Smooth muscle cell (in vitro differentiated cells): ENCODE data around the gene ECHDC1. TPM values are rescaled to one million over a fixed set of nuclear protein-coding genes. Genes with fewer than 3 reads are reported as not detected.

Experiments used
- DNase-seq: peaks from one replicate; lab custom pipeline; 2025; ENCODE audit not compliant: unreplicated experiment; lab: John Stamatoyannopoulos, UW
- H2AFZ ChIP-seq: fragments of 200-600 bp; sonication (generic); 2 replicates; pipeline ENCODE4 v1.6.0; 2016; ENCODE audit warnings: antibody characterized with exemption, low read depth, mild to moderate bottlenecking
- H3F3A ChIP-seq: fragments of 200-600 bp; sonication (generic); 2 replicates; pipeline ENCODE4 v1.6.0; 2017; ENCODE audit warnings: antibody characterized with exemption, low read depth
- H3K27ac ChIP-seq: fragments of 200-600 bp; sonication (generic); 2 replicates; pipeline ENCODE4 v1.5.1; 2016; ENCODE audit warnings: low read depth, mild to moderate bottlenecking
- H3K27me3 ChIP-seq: fragments of 200-600 bp; sonication (generic); 2 replicates; pipeline ENCODE4 v1.6.1; 2016; ENCODE audit warnings: low read depth, mild to moderate bottlenecking
- H3K36me3 ChIP-seq: fragments of 200-600 bp; sonication (generic); 2 replicates; pipeline ENCODE4 v1.5.1; 2016; ENCODE audit warnings: low read depth
- H3K4me1 ChIP-seq: fragments of 200-600 bp; sonication (generic); 2 replicates; pipeline ENCODE4 v1.5.1; 2016; ENCODE audit warnings: low read depth
- H3K4me2 ChIP-seq: fragments of 200-600 bp; sonication (generic); 2 replicates; pipeline ENCODE4 v1.6.0; 2016; ENCODE audit warnings: mild to moderate bottlenecking
- H3K4me3 ChIP-seq: fragments of 200-600 bp; sonication (generic); 2 replicates; pipeline ENCODE4 v1.5.1; 2016; ENCODE audit warnings: mild to moderate bottlenecking
- H3K79me2 ChIP-seq: fragments of 200-600 bp; sonication (generic); 2 replicates; pipeline ENCODE4 v1.6.0; 2016; ENCODE audit warnings: low read depth, mild to moderate bottlenecking
- H3K9ac ChIP-seq: fragments of 200-600 bp; sonication (generic); 2 replicates; pipeline ENCODE4 v1.6.0; 2016; ENCODE audit warnings: low read depth
- H3K9me3 ChIP-seq: fragments of 200-600 bp; sonication (generic); replicated peaks from 2 replicates; pipeline ENCODE4 v1.5.1; 2016; ENCODE audit warnings: low read depth
- H4K20me1 ChIP-seq: fragments of 200-600 bp; sonication (generic); 2 replicates; pipeline ENCODE4 v1.6.0; 2016; ENCODE audit warnings: low read depth
- CTCF ChIP-seq: fragments of 200-600 bp; sonication (generic); IDR thresholded peaks from 2 replicates; pipeline ENCODE4 v1.5.1; 2017; ENCODE audit warnings: borderline replicate concordance, mild to moderate bottlenecking, antibody characterized with exemption; ENCODE audit not compliant: insufficient read depth, poor library complexity, severe bottlenecking
- WGBS: methylation state at CpG from one replicate; pipeline ENCODE4 v1.1.7; 2016; ENCODE audit warnings: low lambda C conversion rate; 5-methylcytosine and 5-hydroxymethylcytosine counted together
- polyA plus RNA-seq: library from polyadenylated mRNA; unstranded; fragments of >200 nt; fragmentation: Nextera tagmentation; extraction: Ambion mirVana; gene quantifications from 2 replicates; pipeline ENCODE4 v1.2.1, GENCODE V29; 2016
- total RNA-seq: library from RNA; depleted of rRNA; stranded (reverse); fragments of >200 nt; gene quantifications from 2 replicates; pipeline ENCODE4 v1.2.3, GENCODE V29; 2014

The ECHDC1 gene
- total and polyA plus RNA-seq, 2 experiments from 2014 or later, result 43.0 to 59.3 TPM

GRCh38 chr6:127348028-127348661, 4.7 kb upstream of the ECHDC1 start:
- no peaks in the 10 kb centered on the region for H3K9me3 ChIP-seq
- H2AFZ ChIP-seq, result no peak overlapping the region
- WGBS, result 99% methylated on average over 10 of the region's 10 CpGs
- H3K9ac ChIP-seq, result no peak overlapping the region
- no peak for DNase-seq
- H3K4me2 ChIP-seq, result no peak overlapping the region
- H3K27ac ChIP-seq, result no peak overlapping the region
- H3K4me1 ChIP-seq, result peaks cover 4% of the 10 kb centered on the region
- no peaks in the 10 kb centered on the region for H4K20me1 ChIP-seq
- H3F3A ChIP-seq, result peaks cover 13% of the 10 kb centered on the region
- H3K79me2 ChIP-seq, result peaks cover 15% of the 10 kb centered on the region
- H3K36me3 ChIP-seq, result no peaks in the 10 kb centered on the region
- no peaks in the 10 kb centered on the region for H3K27me3 ChIP-seq
- no peak overlapping the region for H3K4me3 ChIP-seq
- no peak for TF ChIP-seq CTCF

DNA sequence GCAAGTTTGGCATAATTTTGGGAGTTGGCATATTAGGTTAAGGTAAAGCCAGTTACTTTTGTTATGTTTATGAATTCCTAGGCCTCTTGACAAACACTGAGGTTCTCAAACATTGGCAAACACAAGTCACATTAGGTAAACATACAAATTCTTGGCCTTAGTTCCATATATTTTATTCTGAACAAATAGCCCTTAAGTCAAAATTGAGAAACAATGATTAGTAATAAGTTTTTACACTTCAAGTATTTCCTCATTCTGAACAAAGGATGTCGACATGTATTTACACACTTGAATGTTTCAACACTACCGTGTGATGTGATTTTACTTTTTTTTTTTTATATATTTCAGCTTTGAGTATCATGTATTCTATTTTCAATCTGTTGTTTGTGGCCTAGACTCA, 3.8 kb upstream of the ECHDC1 start:
- Histone ChIP-seq H2AFZ (no peak overlapping the region), H3F3A (peaks cover 17% of the 10 kb centered on the region), H4K20me1 (no peaks in the 10 kb centered on the region), H3K4me3 (no peak overlapping the region), H3K9me3 (no peaks in the 10 kb centered on the region), H3K27me3 (no peaks in the 10 kb centered on the region), H3K4me1 (peaks cover 10% of the 10 kb centered on the region), H3K4me2 (no peak overlapping the region), H3K27ac (no peak overlapping the region), H3K79me2 (peaks cover 15% of the 10 kb centered on the region), H3K36me3 (no peaks in the 10 kb centered on the region), H3K9ac (no peak overlapping the region)
- WGBS, result 84% methylated on average over 2 of the region's 2 CpGs
- no peak for DNase-seq
- TF ChIP-seq CTCF, result no peak

GRCh38 chr6:127345521-127345920, 2.1 kb upstream of the ECHDC1 start:
- Histone ChIP-seq H4K20me1 (peaks cover 16% of the 10 kb centered on the region), H3K79me2 (peaks cover 30% of the 10 kb centered on the region)

More at GRCh38 chr6:127345521-127345920, 2.1 kb upstream of the ECHDC1 start:
- Histone ChIP-seq H3K4me1 (peaks cover 25% of the 10 kb centered on the region), H3K4me3 (no peak overlapping the region), H3K9ac (no peak overlapping the region), H3K36me3 (no peaks in the 10 kb centered on the region), H2AFZ (no peak overlapping the region), H3K9me3 (no peaks in the 10 kb centered on the region), H3K27me3 (no peaks in the 10 kb centered on the region), H3K27ac (no peak overlapping the region), H3K4me2 (no peak overlapping the region), H3F3A (peaks cover 17% of the 10 kb centered on the region)
- no peak for TF ChIP-seq CTCF
- no peak for DNase-seq
